Measurements from ENCODE around the gene VGLL4.

GRCh38 chr3:11566478-11566877, 77.2 kb downstream of the VGLL4 start:
- TF ChIP-seq YY1 (IDR thresholded peaks at IDR 0.05; ENCODE audit: low read depth), result no peak
- no peak for TF ChIP-seq EP300 (IDR thresholded peaks at IDR 0.05; ENCODE audit: borderline replicate concordance)
- no peak for TF ChIP-seq TAF1 (IDR thresholded peaks at IDR 0.05; ENCODE audit: low read depth)
- no peak for TF ChIP-seq REST (IDR thresholded peaks at IDR 0.05; ENCODE audit: low read depth)
- no peak for TF ChIP-seq USF1 (IDR thresholded peaks at IDR 0.05)
- TF ChIP-seq ZBTB7A (IDR thresholded peaks at IDR 0.05; ENCODE audit: low read depth), result no peak
- no peak for TF ChIP-seq TCF12 (IDR thresholded peaks at IDR 0.05; ENCODE audit: low read depth)

All from Ishikawa (cell line).